PC-9 (cell line): ENCODE measurements around the gene C11orf21. TPM values are rescaled to one million over a fixed set of nuclear protein-coding genes. Genes with fewer than 3 reads are reported as not detected.

Experiments
- BruUV-seq: library from RNA; stranded (reverse); fragments of 400-500 nt; replicated peaks from 2 replicates; lab custom pipeline; 2021; lab: Mats Ljungman, UMichigan
- CTCF ChIA-PET: fragments of 300-600 bp; sonication (Branson Sonifier 250); formaldehyde crosslinking; loops from one replicate; lab custom pipeline; 2022; ENCODE audit warnings: antibody characterized with exemption; lab: Charles Lee
- POLR2A ChIA-PET: fragments of 300-600 bp; sonication (Branson Sonifier 250); formaldehyde crosslinking; loops from one replicate; lab custom pipeline; 2022; ENCODE audit warnings: antibody characterized with exemption; ENCODE audit not compliant: unreplicated experiment; lab: Charles Lee
- DNase-seq, 2 experiments: peaks; one replicate each; pipeline versions ENCODE4 v3.0.0 to v3.0.0-alpha.2; 2015 to 2022; ENCODE audit warnings: mixed read lengths in 1 of 2
- H2AFZ ChIP-seq: fragments of 200-600 bp; sonication (generic); 2 replicates; pipeline ENCODE4 v1.8.1; 2017; ENCODE audit warnings: antibody characterized with exemption
- H3F3A ChIP-seq: fragments of 200-600 bp; sonication (generic); 2 replicates; pipeline ENCODE4 v1.8.1; 2017; ENCODE audit warnings: antibody characterized with exemption, mild to moderate bottlenecking, low read depth; ENCODE audit not compliant: insufficient read depth
- H3K27ac ChIP-seq: fragments of 200-600 bp; sonication (generic); 2 replicates; pipeline ENCODE4 v1.6.1; 2016; ENCODE audit warnings: mixed run types
- H3K27me3 ChIP-seq: fragments of 200-600 bp; sonication (generic); 2 replicates; pipeline ENCODE4 v1.6.1; 2016; ENCODE audit warnings: low read depth, mixed run types; ENCODE audit not compliant: insufficient read depth
- H3K36me3 ChIP-seq: fragments of 200-600 bp; sonication (generic); 2 replicates; pipeline ENCODE4 v1.6.1; 2016; ENCODE audit warnings: low read depth, mixed run types
- H3K4me1 ChIP-seq: fragments of 200-600 bp; sonication (generic); replicated peaks from 2 replicates; pipeline ENCODE4 v1.6.1; 2016; ENCODE audit warnings: mixed run types; ENCODE audit not compliant: insufficient read depth
- H3K4me2 ChIP-seq: fragments of 200-600 bp; sonication (generic); 2 replicates; pipeline ENCODE4 v1.6.1; 2017; ENCODE audit warnings: mixed run types
- H3K4me3 ChIP-seq: fragments of 200-600 bp; sonication (generic); 2 replicates; pipeline ENCODE4 v1.6.1; 2016; ENCODE audit warnings: mixed run types
- H3K79me2 ChIP-seq: fragments of 200-600 bp; sonication (generic); 2 replicates; pipeline ENCODE4 v1.6.1; 2017; ENCODE audit warnings: low read depth, mixed run types
- H3K9me2 ChIP-seq: fragments of 200-600 bp; sonication (generic); 2 replicates; pipeline ENCODE4 v1.8.1; 2017; ENCODE audit warnings: mild to moderate bottlenecking; ENCODE audit not compliant: insufficient read depth
- H3K9me3 ChIP-seq: fragments of 200-600 bp; sonication (generic); 2 replicates; pipeline ENCODE4 v1.8.1; 2016; ENCODE audit warnings: low read depth; ENCODE audit not compliant: insufficient read depth
- H4K20me1 ChIP-seq: fragments of 200-600 bp; sonication (generic); 2 replicates; pipeline ENCODE4 v1.8.1; 2017; ENCODE audit not compliant: insufficient read depth
- EZH2 ChIP-seq: fragments of 200-600 bp; sonication (generic); IDR thresholded peaks from 2 replicates; pipeline ENCODE4 v1.8.0; 2017; ENCODE audit warnings: antibody characterized with exemption, low read depth
- intact Hi-C: fragments of 100-400 bp; cut with micrococcal nuclease; formaldehyde crosslinking; loops from one replicate; pipeline ENCODE4 v1.10.0; 2022; ENCODE audit not compliant: unreplicated experiment
- total RNA-seq: library from RNA; stranded (reverse); gene quantifications from 2 replicates; pipeline ENCODE4 v1.2.3, GENCODE V29; 2021
- TF ChIP-seq, protein P1 (sequence below): fragments of 200-600 bp; sonication (generic); conservative IDR thresholded peaks from 2 replicates; pipeline ENCODE4 v1.6.1; 2017; ENCODE audit warnings: mixed run types, antibody characterized with exemption, mild to moderate bottlenecking, moderate library complexity

Gene C11orf21
- total RNA-seq, 1 experiment from 2014 or later: not detected

DNA sequence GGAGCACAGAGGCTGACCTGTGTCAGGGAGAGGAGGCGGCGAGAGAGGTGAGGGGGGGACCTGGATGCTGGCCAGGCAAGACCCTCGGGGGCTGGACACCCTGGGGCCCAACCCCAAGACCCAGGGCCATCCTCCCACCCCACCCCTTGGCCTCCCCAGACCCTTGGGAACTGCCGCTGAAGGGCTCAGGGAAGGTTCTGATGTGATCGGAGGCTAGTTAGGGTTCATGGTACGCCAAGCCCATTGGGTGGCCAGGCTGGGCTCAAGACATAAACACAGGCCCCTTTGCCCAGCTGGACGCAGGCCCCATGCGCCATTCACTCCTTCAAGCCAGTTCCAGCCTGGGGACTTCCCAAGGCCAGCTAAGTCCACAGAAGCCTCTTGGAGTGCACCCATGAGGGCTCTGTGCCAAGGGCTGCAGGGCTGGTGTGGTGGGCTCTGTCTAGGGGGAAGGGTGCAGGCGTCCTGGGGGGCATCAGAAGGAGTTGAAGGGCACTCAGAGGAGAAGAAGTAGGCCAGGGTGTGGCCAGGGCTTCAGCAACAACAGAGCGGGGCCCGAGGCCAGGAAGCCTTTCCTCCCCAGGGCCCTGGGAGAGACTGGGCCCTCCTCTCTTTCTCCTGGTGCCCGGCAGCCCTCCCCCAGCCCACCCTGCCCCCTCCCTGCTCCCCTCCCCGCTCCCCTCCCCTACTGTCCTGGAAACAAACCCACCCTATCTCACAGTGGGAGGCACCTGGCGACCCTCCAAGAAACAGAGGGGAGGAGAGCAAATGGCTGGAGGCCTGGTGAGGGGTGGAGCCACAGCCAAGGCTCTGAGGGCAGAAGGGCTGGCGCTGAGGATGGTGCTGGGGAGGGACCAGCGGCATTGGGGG lies 13.0 kb upstream of the C11orf21 start:
- Histone ChIP-seq H3K4me1 (peaks cover 8% of the 10 kb centered on the region), H3K36me3 (no peaks in the 10 kb centered on the region), H3K4me2 (no peak overlapping the region), H3K79me2 (no peaks in the 10 kb centered on the region), H3K27me3 (0 out of 2 replicates have a peak, but pooled peaks cover 5% of the 10 kb centered on the region), H2AFZ (no peak overlapping the region), H4K20me1 (no peaks in the 10 kb centered on the region), H3K9me2 (no peaks in the 10 kb centered on the region), H3K9me3 (no peaks in the 10 kb centered on the region), H3K4me3 (no peak overlapping the region), H3K27ac (no peak overlapping the region), H3F3A (no peaks in the 10 kb centered on the region)
- TF ChIP-seq, protein P1, sequence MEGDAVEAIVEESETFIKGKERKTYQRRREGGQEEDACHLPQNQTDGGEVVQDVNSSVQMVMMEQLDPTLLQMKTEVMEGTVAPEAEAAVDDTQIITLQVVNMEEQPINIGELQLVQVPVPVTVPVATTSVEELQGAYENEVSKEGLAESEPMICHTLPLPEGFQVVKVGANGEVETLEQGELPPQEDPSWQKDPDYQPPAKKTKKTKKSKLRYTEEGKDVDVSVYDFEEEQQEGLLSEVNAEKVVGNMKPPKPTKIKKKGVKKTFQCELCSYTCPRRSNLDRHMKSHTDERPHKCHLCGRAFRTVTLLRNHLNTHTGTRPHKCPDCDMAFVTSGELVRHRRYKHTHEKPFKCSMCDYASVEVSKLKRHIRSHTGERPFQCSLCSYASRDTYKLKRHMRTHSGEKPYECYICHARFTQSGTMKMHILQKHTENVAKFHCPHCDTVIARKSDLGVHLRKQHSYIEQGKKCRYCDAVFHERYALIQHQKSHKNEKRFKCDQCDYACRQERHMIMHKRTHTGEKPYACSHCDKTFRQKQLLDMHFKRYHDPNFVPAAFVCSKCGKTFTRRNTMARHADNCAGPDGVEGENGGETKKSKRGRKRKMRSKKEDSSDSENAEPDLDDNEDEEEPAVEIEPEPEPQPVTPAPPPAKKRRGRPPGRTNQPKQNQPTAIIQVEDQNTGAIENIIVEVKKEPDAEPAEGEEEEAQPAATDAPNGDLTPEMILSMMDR: no peak
- no peak for TF ChIP-seq EZH2
- POLR2A ChIA-PET: no interaction called here
- intact Hi-C loops: no loop called here
- no peak for DNase-seq
- no TSS peak for BruUV-seq
- CTCF ChIA-PET: no interaction called here

DNA sequence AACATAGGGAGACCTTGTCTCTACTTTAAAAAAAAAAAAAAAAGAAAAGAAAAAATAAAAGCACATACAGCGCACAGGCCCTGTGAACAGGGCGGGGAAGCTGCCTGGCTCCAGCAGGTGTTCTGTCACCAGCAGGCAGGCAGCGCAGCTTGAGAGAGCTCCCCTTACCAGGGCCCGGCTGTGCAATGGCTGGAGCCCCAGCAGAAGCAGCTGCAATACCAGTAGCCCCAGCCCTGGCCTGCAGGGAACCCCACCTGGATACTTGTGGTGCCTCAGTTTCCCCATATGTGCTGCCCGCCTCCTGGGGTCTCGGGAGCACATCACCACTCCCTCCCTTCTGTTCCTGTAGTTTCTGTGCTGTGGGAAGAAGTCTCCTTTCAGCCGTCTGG lies 12.4 kb upstream of the C11orf21 start:
- Histone ChIP-seq H3K27me3 (0 out of 2 replicates have a peak, but pooled peaks cover 5% of the 10 kb centered on the region), H2AFZ (no peak overlapping the region), H3K27ac (no peak overlapping the region), H3K36me3 (no peaks in the 10 kb centered on the region), H3K9me2 (no peaks in the 10 kb centered on the region), H3K9me3 (no peaks in the 10 kb centered on the region), H3K4me2 (no peak overlapping the region), H3F3A (no peaks in the 10 kb centered on the region), H3K4me1 (peaks cover 8% of the 10 kb centered on the region), H4K20me1 (no peaks in the 10 kb centered on the region), H3K4me3 (no peak overlapping the region), H3K79me2 (no peaks in the 10 kb centered on the region)
- intact Hi-C loops: no loop called here
- POLR2A ChIA-PET: no interaction called here
- TF ChIP-seq EZH2: no peak
- TF ChIP-seq, protein P1: no peak
- BruUV-seq: no TSS peak
- CTCF ChIA-PET: no interaction called here
- no peak for DNase-seq

DNA sequence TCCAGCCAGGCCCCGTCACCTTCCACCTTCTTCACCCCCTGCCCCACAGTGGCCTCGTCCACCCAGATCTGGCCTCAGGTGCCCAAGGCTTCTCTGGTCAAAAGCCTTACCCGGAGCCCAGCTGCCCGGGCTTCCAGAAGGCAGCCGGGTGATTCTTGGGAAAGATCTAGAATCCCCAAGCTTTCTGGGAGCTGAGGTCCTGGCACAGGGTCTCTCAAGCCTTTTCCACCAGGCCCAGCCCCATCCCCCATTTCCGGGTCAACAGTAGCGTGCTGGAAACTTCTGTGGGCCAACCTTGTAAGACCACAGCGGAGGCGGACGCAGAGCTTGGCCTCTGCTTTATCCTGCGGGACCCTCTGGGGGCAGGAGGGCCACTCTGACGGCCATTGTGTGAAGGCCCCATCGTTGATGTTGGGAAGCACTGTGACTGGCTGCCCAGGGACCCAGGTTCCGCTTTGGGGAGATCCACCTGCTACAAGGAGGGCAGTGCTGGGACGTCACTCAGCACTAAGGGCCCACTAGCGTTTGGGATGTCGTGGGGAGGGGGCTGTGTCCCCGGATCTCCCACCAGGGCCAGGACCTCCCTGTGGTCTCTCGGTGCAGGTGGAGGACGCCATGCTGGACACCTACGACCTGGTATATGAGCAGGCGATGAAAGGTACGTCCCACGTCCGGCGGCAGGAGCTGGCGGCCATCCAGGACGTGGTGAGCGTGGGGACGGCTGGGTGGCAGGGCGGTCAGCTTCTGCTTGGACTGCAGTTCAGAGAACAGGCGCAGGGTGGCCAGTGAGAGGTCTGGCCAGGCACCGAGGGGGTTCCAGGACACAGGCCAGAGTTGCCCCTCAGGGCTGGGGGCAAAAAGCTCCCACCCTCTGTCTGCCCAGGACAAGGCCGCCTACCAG lies 11.6 kb upstream of the C11orf21 start:
- BruUV-seq: no TSS peak
- H3K27me3 ChIP-seq: 0 out of 2 replicates have a peak, but pooled peaks cover 4% of the 10 kb centered on the region
- intact Hi-C loops: no loop called here
- H3K9me2 ChIP-seq: no peaks in the 10 kb centered on the region
- H3K79me2 ChIP-seq: no peaks in the 10 kb centered on the region
- H3F3A ChIP-seq: no peaks in the 10 kb centered on the region
- ChIA-PET CTCF (no interaction called here), POLR2A (no interaction called here)
- no peak for TF ChIP-seq EZH2
- TF ChIP-seq, protein P1: no peak
- H3K9me3 ChIP-seq: no peaks in the 10 kb centered on the region
- H3K27ac ChIP-seq: no peak overlapping the region
- DNase-seq: no peak
- no peak overlapping the region for H3K4me3 ChIP-seq
- H2AFZ ChIP-seq: no peak overlapping the region
- H3K4me2 ChIP-seq: no peak overlapping the region
- no peaks in the 10 kb centered on the region for H4K20me1 ChIP-seq
- peaks cover 8% of the 10 kb centered on the region for H3K4me1 ChIP-seq
- H3K36me3 ChIP-seq: no peaks in the 10 kb centered on the region
